GM18505 (cell line): ENCODE measurements around the gene NF1.
"Not testable (repeated sequence)": the region's sequence is repeated elsewhere in the genome, so short reads cannot be mapped to it uniquely, and the experiment has no call there.

Experiments
- ATAC-seq: cut with Tn5 transposase; IDR thresholded peaks from one replicate; pipeline ENCODE4 v1.9.1; 2021; ENCODE audit not compliant: unreplicated experiment
- POLR2A ChIP-seq: IDR thresholded peaks from 4 replicates; pipeline ENCODE4 v1.6.1; 2011; ENCODE audit warnings: borderline replicate concordance; ENCODE audit not compliant: insufficient read depth, insufficient read length; ENCODE audit errors: extremely low read depth

Gene NF1

DNA sequence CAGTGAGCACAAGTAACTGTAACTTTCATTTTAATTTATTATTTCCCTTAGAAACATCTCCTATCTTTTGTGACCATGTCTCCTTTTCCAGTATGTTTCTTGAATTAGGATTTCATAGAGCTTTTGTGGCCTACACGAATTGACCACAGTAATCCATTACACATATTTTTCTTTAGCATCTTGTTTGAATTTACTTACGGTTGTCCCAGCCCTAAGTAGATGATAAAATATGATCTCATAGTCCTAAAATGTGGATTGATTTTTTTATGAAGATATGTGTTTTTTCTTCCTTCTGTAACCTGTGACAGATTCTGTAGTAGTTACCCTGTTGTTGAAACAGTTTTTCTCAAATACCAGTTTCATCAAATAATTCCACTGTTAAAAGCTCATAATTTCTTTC is 61.5 kb downstream of the NF1 start:
- no peak for TF ChIP-seq POLR2A
- ATAC-seq: no peak

DNA sequence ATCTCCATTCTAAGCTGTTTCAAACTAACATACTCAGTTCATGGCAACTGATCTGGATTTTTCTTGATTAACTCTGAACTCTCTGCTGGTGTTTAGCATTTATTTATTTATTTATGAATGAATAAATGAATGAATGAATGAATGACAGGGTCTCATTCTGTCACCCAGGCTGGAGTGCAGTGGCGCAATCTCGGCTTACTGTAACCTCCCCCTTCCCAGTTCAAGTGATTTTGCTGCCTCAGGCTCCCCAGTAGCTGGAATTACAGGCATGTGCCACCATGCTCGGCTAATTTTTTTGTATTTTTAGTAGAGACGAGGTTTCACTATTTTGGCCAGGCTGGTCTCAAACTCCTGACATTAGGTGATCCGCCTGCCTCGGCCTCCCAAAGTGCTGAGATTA is 62.1 kb downstream of the NF1 start:
- not testable (repeated sequence) for ATAC-seq

DNA sequence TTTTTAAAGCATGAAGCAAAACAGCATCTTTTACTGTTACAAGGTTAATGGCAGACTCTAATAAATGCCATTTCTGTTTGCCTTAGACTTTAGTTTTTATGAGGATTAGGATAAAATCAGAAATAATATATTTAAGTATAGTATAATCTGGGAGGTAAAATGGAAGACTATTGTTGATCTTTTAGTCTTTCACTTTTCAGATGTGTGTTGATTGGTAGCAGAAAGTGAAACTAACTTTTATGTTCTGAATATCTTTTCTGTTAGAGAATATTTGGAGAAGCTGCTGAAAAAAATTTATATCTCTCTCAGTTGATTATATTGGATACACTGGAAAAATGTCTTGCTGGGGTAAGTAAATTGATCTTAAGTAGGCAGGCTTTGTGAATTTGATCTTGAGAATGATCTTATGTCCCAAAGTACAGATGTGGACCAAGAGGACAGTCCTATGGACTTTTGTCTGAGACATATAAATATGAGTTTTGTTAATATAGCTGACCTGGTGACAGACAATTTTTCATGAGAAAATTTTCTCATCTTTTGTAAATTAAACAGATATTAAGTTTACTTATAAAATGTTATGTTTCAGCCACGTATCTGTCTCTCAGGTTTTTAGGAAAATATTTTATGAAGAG is 64.1 kb downstream of the NF1 start:
- no peak for TF ChIP-seq POLR2A
- ATAC-seq: no peak

DNA sequence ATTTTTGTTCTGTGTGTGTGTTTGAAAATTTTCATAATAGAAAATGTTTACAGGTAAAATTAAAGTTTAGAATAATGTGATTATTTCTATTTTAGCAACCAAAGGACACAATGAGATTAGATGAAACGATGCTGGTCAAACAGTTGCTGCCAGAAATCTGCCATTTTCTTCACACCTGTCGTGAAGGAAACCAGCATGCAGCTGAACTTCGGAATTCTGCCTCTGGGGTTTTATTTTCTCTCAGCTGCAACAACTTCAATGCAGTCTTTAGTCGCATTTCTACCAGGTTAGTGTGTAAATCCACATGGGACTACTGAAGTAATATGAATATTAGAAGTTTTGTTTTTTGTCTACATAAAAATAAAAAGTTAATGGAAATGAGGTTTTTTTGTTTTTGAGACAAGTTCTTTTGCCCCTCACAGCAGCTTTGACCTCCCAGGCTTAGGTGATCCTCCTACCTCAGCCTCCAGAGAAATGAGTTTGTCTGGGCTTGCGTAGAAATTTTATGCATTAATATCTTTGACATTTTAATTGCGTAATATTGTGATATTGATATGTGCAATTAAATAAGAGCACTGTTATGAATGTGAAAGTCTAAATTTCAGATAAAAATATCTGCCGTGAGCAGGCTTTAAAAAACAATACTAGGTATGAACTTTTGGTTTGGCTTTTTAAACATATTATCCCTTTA is 68.5 kb downstream of the NF1 start:
- no peak for TF ChIP-seq POLR2A
- ATAC-seq: no peak

DNA sequence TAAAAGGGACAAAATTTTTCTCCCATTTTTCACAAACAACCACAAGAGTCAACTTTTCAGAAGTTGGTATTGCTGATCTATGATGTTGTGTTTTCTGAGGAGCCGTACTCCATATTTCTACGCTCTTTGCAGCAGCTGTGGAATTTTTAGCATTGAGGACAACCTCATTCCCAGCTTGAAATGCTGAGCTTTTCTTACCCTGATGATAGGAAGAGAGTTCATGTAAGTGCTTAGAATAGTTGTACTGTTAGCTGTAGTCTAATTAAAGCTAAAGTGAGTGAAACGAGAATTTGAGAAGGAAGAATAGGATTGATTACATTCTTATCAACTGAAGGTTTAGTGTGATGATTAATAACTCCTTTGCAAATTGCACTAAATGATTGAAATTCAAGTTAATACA is 72.3 kb downstream of the NF1 start:
- ATAC-seq: no peak

DNA sequence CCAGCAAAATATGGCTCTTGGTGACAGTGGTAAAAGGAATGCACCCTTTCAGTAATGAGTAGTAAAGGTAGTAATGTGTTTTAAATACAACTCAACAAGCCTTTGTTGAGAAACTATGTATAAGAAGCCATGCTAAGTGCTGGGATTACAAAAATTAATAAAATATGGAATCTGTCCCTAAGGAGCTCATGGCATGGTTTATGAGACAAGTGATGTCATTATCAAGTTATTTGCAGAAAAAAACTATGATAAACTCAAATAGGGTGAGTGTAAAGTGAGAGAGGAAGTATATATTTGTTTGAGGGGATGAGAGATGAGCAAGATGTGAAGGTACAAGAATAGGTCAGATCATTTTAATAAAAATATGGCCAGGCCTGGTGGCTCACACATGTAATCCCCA is 76.9 kb downstream of the NF1 start:
- no peak for ATAC-seq
- TF ChIP-seq POLR2A: no peak

More for the DNA sequence above, 72.3 kb downstream of the NF1 start:
- no peak for TF ChIP-seq POLR2A

DNA sequence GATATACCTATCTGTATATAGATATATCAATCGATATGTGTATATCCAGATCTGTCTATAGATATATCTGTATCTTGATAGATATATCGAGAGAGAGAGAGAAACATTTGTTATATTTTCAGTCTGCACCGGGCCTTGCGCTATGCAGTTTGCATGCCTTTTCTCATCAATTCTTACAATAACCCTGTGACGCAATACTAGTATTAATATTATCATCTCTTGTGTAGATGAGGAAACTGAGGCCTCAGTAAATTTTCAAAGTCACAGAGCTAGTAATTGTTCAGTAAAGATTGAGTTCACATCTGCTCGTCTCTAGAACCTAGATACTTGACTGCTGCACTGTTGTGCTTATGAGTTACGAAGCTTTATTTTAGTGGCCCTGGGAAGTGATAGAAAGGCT is 77.6 kb downstream of the NF1 start:
- no peak for TF ChIP-seq POLR2A
- no peak for ATAC-seq

DNA sequence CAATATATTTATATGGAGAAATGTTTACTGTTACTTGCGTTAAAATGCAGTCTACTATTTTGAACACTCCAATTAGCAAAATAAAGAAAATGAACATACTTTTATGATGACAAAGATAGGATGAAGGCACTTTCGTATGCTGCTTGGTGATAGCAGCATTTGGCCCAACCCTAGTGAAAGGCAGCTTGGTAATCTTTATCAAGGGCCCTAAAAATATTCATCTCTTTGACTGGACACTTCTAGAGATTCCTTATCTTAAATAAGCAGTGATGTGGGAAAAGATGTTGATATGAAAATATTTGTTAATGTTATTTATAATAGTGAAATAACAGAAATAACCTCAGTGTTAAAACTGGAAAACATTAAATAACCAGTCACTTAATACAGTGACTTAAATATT is 79.4 kb downstream of the NF1 start:
- ATAC-seq: no peak
- TF ChIP-seq POLR2A: no peak

DNA sequence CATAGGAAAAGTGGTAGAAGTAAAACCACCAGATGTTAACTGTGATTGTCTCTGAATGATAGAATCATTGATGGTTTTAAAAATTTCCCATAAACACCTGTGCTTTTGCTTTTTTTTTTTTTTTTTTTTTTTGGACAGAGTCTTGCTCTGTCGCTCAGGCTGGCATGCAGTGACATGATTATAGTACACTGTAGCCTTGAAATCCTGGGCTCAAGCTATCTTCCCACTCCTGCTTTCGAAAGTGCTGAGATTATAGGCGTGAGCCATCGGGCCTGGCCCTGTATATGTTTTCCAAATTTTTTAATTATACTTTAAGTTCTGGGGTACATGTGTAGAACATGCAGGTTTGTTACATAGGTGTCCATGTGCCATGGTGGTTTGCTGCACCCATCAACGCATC is 80.5 kb downstream of the NF1 start:
- no peak for ATAC-seq
- TF ChIP-seq POLR2A: no peak

DNA sequence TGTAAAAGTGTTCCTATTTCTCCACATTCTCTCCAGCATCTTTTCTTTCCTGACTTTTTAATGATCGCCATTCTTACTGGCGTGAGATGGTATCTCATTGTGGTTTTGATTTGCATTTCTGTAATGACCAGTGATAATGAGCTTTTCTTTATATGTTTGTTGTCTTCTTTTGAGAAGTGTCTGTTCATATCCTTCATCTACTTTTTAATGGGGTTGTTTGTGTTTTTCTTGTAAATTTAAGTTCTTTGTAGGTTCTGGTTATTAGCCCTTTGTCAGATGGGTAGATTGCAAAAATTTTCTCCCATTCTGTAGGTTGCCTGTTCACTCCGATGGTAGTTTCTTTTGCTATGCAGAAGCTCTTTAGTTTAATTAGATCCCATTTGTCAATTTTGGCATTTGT is 81.4 kb downstream of the NF1 start:
- not testable (repeated sequence) for ATAC-seq

DNA sequence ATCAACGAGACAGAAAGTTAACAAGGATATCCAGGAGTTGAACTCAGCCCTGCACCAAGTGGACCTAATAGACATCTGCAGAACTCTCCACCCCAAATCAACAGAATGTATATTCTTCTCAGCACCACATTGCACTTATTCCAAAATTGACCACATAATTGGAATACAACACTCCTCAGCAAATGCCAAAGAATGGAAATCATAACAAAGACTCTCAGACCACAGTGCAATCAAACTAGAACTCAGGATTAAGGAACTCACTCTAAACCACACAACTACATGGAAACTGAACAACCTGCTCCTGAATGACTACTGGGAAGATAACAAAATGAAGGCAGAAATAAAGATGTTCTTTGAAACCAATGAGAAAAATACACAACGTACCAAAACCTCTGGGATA is 84.2 kb downstream of the NF1 start:
- not testable (repeated sequence) for ATAC-seq

DNA sequence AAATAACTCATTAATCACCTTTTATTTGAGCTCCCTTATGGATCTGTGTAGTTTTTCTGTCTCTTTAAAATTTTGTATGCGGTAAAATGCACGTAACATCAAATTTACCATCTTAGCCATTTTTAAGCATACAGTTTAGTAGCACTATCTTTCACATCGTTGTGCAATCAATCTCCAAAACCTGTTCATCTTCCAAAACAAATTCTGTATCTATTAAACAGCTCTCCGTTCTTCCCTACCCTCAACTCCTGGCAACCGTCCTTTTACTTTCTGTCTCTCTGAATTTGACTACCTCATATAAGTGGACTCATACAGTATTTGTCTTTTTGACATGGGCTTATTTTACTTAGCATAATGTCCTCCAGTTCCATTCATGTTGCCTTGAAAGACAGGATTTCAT is 100.5 kb downstream of the NF1 start:
- TF ChIP-seq POLR2A: no peak
- ATAC-seq: no peak

DNA sequence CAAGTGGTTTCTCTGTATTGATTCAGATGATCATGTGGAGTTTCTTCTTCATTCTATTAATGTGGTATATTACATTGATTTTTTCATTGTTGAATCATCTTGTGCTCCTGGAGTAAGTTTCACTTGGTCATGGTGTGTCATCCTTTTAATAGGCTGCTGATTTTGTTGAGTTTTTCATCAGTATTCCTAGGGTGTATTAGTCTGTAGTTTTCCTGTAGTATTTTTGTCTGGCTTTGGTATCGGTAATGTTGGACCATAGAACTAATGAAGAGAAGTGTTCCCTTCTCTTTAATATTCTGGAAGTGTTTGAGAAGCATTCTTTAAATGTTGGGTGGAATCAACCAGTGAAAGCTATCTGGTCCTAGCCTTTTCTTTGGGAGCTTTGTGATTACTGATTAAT is 103.2 kb downstream of the NF1 start:
- TF ChIP-seq POLR2A: no peak

DNA sequence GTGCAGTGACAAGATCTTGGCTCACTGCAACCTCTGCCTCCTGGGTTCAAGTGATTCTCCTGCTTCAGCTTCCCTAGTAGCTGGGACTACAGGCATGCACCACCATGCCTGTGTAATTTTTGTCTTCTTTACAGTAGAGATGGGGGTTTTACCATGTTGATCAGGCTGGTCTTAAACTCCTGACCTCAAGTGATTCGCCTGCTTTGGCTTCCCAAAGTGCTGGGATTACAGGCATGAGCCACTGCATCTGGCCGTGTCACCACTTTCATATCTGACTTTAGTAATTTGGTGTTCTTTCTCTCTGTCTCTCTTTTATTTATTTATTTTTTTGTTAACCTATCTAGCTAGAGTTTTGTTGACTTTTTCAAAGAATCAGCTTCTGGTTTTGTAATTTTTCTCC is 103.9 kb downstream of the NF1 start:
- not testable (repeated sequence) for ATAC-seq

More for the DNA sequence above, 103.2 kb downstream of the NF1 start:
- no peak for ATAC-seq

DNA sequence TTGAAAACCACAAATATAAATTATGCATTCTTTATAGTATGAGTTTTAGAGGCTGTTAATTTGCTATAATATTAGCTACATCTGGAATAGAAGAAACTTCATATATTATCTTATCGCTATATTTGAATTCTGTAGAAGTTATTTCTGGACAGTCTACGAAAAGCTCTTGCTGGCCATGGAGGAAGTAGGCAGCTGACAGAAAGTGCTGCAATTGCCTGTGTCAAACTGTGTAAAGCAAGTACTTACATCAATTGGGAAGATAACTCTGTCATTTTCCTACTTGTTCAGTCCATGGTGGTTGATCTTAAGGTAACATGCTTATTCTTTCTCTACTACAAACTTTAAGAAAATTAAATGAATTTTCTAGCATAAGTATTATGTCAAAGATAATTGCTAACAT is 105.5 kb downstream of the NF1 start:
- ATAC-seq: no peak
- TF ChIP-seq POLR2A: no peak
